ENCODE measurements around the gene TRAF7.

The TRAF7 gene

GRCh38 chr16:2157480-2158261, 2.1 kb downstream of the TRAF7 start:
- TF ChIP-seq EZH2phosphoT487 (IDR thresholded peaks at IDR 0.05; ENCODE audit: borderline replicate concordance) = no peak
- Histone ChIP-seq H3F3A (ENCODE audit: low read depth) (no peaks in the 10 kb centered on the region), H3K27me3 (ENCODE audit: insufficient read depth, low read length, poor library complexity, severe bottlenecking) (peaks cover 4% of the 10 kb centered on the region), H3K36me3 (ENCODE audit: insufficient read depth, low read length) (no peaks in the 10 kb centered on the region), H3K4me2 (ENCODE audit: low read depth, low read length, poor library complexity, severe bottlenecking) (peak overlapping the region; percentile 78), H3K79me2 (ENCODE audit: insufficient read depth, low read length) (peaks cover 85% of the 10 kb centered on the region), H3K4me1 (ENCODE audit: insufficient read depth, low read length, poor library complexity, severe bottlenecking) (peaks cover 5% of the 10 kb centered on the region), H3K4me3 (ENCODE audit: low read length, poor library complexity, severe bottlenecking) (peak overlapping the region; percentile 87), H3K9me2 (replicated peaks; ENCODE audit: low read depth, low read length) (no peaks in the 10 kb centered on the region), H3K9me3 (ENCODE audit: insufficient read depth, low read depth, low read length) (no peaks in the 10 kb centered on the region), H2AFZ (ENCODE audit: low read length) (no peak overlapping the region), H3K9ac (ENCODE audit: low read depth, low read length, poor library complexity, severe bottlenecking) (peak overlapping the region; percentile 82), H4K20me1 (ENCODE audit: insufficient read depth, low read length, poor library complexity, severe bottlenecking) (peaks cover 28% of the 10 kb centered on the region)

- Histone ChIP-seq H2AFZ (ENCODE audit: low read length) (no peak overlapping the region), H3K36me3 (ENCODE audit: insufficient read depth, low read length) (no peaks in the 10 kb centered on the region), H3K9me3 (ENCODE audit: insufficient read depth, low read depth, low read length) (no peaks in the 10 kb centered on the region), H3K79me2 (ENCODE audit: insufficient read depth, low read length) (peaks cover 83% of the 10 kb centered on the region), H3K9ac (ENCODE audit: low read depth, low read length, poor library complexity, severe bottlenecking) (peak overlapping the region; percentile 82), H3K4me3 (ENCODE audit: low read length, poor library complexity, severe bottlenecking) (no peak overlapping the region), H3K4me2 (ENCODE audit: low read depth, low read length, poor library complexity, severe bottlenecking) (peak overlapping the region; percentile 78), H3K27me3 (ENCODE audit: insufficient read depth, low read length, poor library complexity, severe bottlenecking) (peaks cover 4% of the 10 kb centered on the region), H3K4me1 (ENCODE audit: insufficient read depth, low read length, poor library complexity, severe bottlenecking) (peaks cover 5% of the 10 kb centered on the region), H4K20me1 (ENCODE audit: insufficient read depth, low read length, poor library complexity, severe bottlenecking) (peaks cover 22% of the 10 kb centered on the region), H3F3A (ENCODE audit: low read depth) (no peaks in the 10 kb centered on the region), H3K9me2 (replicated peaks; ENCODE audit: low read depth, low read length) (no peaks in the 10 kb centered on the region)
- no peak for TF ChIP-seq EZH2phosphoT487 (IDR thresholded peaks at IDR 0.05; ENCODE audit: borderline replicate concordance)
- no peak for TF ChIP-seq CTCF (conservative IDR thresholded peaks at IDR 0.05; ENCODE audit: low read length)
Observed at GRCh38 chr16:2158262-2158638, 2.7 kb downstream of the TRAF7 start.

- H3K4me2 ChIP-seq (ENCODE audit: low read depth, low read length, poor library complexity, severe bottlenecking) = peak overlapping the region; percentile 20
Observed at GRCh38 chr16:2159175-2159838, 3.7 kb downstream of the TRAF7 start.

More at GRCh38 chr16:2159175-2159838, 3.7 kb downstream of the TRAF7 start:
- H4K20me1 ChIP-seq (ENCODE audit: insufficient read depth, low read length, poor library complexity, severe bottlenecking) = peaks cover 13% of the 10 kb centered on the region
- peaks cover 5% of the 10 kb centered on the region for H3K4me1 ChIP-seq (ENCODE audit: insufficient read depth, low read length, poor library complexity, severe bottlenecking)
- H3K9ac ChIP-seq (ENCODE audit: low read depth, low read length, poor library complexity, severe bottlenecking) = no peak overlapping the region
- no peaks in the 10 kb centered on the region for H3F3A ChIP-seq (ENCODE audit: low read depth)
- H3K9me2 ChIP-seq (replicated peaks; ENCODE audit: low read depth, low read length) = no peaks in the 10 kb centered on the region
- TF ChIP-seq EZH2phosphoT487 (IDR thresholded peaks at IDR 0.05; ENCODE audit: borderline replicate concordance) (no peak), CTCF (conservative IDR thresholded peaks at IDR 0.05; ENCODE audit: low read length) (no peak)
- H3K79me2 ChIP-seq (ENCODE audit: insufficient read depth, low read length) = peaks cover 79% of the 10 kb centered on the region
- no peak overlapping the region for H2AFZ ChIP-seq (ENCODE audit: low read length)
- H3K27me3 ChIP-seq (ENCODE audit: insufficient read depth, low read length, poor library complexity, severe bottlenecking) = peaks cover 4% of the 10 kb centered on the region
- H3K4me3 ChIP-seq (ENCODE audit: low read length, poor library complexity, severe bottlenecking) = no peak overlapping the region
- no peaks in the 10 kb centered on the region for H3K36me3 ChIP-seq (ENCODE audit: insufficient read depth, low read length)
- H3K9me3 ChIP-seq (ENCODE audit: insufficient read depth, low read depth, low read length) = no peaks in the 10 kb centered on the region
